Measurements from ENCODE around the gene RAPGEF2.

DNA sequence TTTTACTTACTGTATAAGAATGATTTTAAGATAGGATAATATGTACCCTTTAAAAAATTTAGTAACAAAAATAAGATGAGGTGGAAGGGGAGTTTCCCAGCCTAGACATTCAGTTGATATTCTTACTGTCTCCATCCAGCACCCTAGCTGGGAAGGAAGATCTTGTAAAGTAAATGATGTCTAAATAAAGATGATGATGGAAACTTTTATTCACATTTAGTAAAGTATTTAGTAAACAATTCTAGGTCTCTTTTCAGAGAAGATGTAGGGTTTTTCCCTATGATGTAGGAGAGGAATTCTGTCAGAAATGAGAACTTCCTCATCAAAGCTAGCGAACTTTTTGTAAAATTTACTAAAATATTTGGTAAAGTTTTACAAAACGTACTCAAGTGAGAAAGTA, 136.8 kb downstream of the RAPGEF2 start:
- TF ChIP-seq CTCF (conservative IDR thresholded peaks at IDR 0.05) (no peak), EZH2 (IDR thresholded peaks at IDR 0.05; ENCODE audit: low read depth) (no peak)

All from PC-9 (cell line).